ENCODE results near the gene CFLAR. TPM values are rescaled to one million over a fixed set of nuclear protein-coding genes. Genes with fewer than 3 reads are reported as not detected.

The CFLAR gene
- 10 to 100 TPM; 90.4 to 95.0 TPM for total RNA-seq

DNA sequence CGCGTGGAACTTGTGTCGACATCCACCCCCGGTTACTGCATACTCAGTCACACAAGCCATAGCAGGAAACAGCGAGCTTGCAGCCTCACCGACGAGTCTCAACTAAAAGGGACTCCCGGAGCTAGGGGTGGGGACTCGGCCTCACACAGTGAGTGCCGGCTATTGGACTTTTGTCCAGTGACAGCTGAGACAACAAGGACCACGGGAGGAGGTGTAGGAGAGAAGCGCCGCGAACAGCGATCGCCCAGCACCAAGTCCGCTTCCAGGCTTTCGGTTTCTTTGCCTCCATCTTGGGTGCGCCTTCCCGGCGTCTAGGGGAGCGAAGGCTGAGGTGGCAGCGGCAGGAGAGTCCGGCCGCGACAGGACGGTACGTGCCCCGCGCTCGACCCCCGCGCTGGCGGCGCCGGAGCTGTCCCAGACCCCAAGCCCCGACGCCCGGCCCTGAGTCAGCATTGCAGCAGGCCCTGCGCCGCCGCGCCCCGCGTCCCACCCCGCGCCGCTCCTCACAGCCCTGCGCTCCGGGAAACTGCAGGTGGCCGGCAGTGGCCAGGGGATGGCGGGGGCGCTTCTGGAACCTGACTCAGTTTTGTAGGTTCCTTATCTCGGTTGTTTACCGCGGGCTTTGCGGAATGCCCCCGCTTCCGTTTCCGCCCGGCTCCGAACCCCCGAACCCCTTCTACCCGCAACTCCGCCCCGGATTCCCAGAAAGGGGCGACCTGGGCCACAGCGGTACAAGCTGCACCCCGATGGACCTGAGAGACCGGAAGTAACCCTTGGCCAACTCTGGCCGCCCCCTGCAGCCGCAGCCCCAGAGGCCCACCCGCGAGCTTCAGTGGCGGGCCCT is at the start of gene CFLAR:
CFLAR (plus strand) TSS at position 50 of the 844 bp plus-strand sequence. CDS start 13,702 bp downstream, outside the sequence.
- Mint-ChIP-seq H3K9me3 (ENCODE audit: insufficient read depth) (no peaks in the 10 kb centered on the region), H3K27ac (peak within 1 kb of the TSS; percentile 99), H3K4me3 (peak within 1 kb of the TSS; percentile 97), H3K27me3 (ENCODE audit: low read depth) (no peaks in the 10 kb centered on the region), H3K36me3 (ENCODE audit: low read depth) (peaks cover 38% of the 10 kb centered on the region), H3K4me1 (ENCODE audit: low read depth) (peaks cover 37% of the 10 kb centered on the region)
- ATAC-seq (peak; percentile 56), DNase-seq (peak; percentile 90)
- POLR2A ChIA-PET, result interaction anchor here (0.6 to 9.2 kb wide), 26 partner anchors 8 to 336 kb away, joined by 3 to 238 read pairs (median 4); partner anchors contain the start of genes CASP10, CASP8, CLK1 and HYCC2
- CTCF ChIA-PET, result interaction anchor here (0.9 to 7.4 kb wide), 15 partner anchors 9 to 227 kb away, joined by 3 to 83 read pairs (median 9); partner anchors contain the start of genes CASP10, CASP8, NIF3L1 and ORC2

DNA sequence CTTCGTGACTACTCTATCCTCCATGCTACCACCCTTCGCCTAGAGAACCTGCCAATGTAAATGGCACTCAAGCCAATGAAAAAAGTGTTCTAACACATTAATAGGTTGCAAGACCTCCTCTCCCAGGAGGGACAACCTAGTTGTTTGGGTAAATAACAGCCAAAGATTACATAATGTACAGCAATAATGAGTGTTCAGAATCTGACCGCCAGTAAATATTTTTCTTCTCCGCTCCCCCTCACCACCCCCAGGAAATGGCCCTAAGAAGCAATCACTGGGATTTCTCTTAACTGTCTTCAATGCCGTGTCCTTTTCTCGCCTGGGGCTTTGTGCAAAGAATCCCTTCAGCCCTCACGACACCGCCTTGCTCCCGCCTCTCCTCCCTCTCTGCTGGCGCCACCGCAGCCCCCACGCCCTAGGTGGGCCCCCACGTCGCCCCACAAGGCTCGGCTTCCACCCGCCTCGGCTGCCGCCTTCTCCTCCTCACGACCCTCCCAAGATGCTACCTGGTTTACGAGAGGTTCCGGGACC is 45.0 kb upstream of the CFLAR start:
- Mint-ChIP-seq H3K27me3 (ENCODE audit: low read depth) (no peaks in the 10 kb centered on the region), H3K27ac (peak overlapping the region; percentile 88), H3K4me1 (ENCODE audit: low read depth) (peaks cover 45% of the 10 kb centered on the region), H3K36me3 (ENCODE audit: low read depth) (peaks cover 14% of the 10 kb centered on the region), H3K4me3 (peak overlapping the region; percentile 89), H3K9me3 (ENCODE audit: insufficient read depth) (no peaks in the 10 kb centered on the region)
- POLR2A ChIA-PET, result interaction anchor here (0.6 to 5.8 kb wide), 13 partner anchors 46 to 207 kb away, joined by 3 to 70 read pairs (median 4); partner anchors contain the start of genes CFLAR, CLK1, NIF3L1 and ORC2
- ATAC-seq, result peak; percentile 41
- CTCF ChIA-PET, result interaction anchor here (0.9 to 6.7 kb wide), 13 partner anchors 17 to 357 kb away, joined by 3 to 135 read pairs (median 5); partner anchors contain the start of genes CASP10 and ORC2
- DNase-seq, result no peak

DNA sequence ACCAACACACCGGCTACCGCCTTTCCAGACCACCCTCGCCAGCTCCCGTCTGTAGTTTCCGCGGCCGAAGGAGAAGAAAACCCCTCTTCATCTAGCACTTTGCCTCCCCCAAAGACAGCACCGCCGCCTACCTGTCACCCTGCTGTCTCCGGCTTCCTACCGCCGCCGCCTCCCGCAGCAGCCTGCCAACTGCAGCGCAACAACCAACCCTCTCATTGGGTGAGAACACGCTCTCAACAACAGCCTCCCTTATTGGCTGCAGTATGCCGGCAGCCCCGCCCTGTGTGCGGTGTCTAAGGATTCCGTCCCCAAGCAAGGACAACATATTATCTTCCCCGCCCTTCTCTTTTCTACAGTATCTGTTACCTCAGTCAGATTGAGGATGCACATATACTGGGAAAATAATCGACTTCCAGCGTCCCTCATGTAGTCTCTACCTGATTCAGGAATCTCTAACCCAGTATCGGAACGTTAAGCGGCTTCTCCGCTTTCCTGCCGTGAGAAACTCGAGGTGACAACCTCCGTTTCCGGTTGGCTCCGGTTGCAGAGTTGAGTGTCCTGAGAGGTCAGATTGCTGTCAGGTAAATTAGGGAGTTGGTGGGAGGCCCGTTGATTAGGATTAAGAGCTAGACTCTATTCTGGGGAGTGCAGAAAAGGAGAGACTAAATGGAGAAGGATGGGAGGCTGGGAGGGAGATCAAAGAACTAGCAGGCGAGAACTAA is 44.3 kb upstream of the CFLAR start, which contains the start of the genes HYCC2 and NDUFB3:
HYCC2 (minus strand) TSS at position 193 of the 722 bp plus-strand sequence. CDS start 47,662 bp downstream, outside the sequence.
NDUFB3 (plus strand) TSS at position 523 of the 722 bp plus-strand sequence. CDS start 6,882 bp downstream, outside the sequence.
- DNase-seq, result peak; percentile 96
- H3K27ac Mint-ChIP-seq, result peak within 1 kb of the TSS; percentile 88
- ChIA-PET POLR2A (interaction anchor here (0.6 to 5.8 kb wide), 16 partner anchors 11 to 208 kb away, joined by 3 to 70 read pairs (median 4); partner anchors contain the start of genes CFLAR, CLK1, NIF3L1 and ORC2), CTCF (interaction anchor here (0.6 to 6.7 kb wide), 8 partner anchors 60 to 170 kb away, joined by 3 to 135 read pairs (median 10); partner anchors contain the start of gene ORC2)
- H3K4me1 Mint-ChIP-seq (ENCODE audit: low read depth), result peaks cover 46% of the 10 kb centered on the region
- no peaks in the 10 kb centered on the region for H3K9me3 Mint-ChIP-seq (ENCODE audit: insufficient read depth)
- peaks cover 14% of the 10 kb centered on the region for H3K36me3 Mint-ChIP-seq (ENCODE audit: low read depth)
- peak; percentile 97 for ATAC-seq
- H3K27me3 Mint-ChIP-seq (ENCODE audit: low read depth), result no peaks in the 10 kb centered on the region
- peak within 1 kb of the TSS; percentile 89 for H3K4me3 Mint-ChIP-seq

DNA sequence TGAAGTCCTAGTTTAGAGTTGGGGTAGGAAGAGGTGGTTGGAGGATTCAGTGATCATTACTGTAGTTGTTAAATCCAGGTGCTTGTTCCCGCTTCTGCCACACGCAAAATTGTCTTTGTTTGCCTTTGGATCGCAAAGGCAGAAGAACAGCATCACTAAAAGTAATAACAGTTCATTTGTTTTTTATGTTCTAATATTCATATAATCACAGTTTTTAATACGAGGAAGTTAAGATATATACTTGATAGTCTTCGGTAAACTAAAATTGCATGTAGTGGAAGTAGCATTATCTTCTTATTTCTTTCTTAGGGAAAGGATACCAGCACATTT is 43.8 kb upstream of the CFLAR start:
- peak overlapping the region; percentile 88 for H3K27ac Mint-ChIP-seq
- H3K4me1 Mint-ChIP-seq (ENCODE audit: low read depth), result peaks cover 41% of the 10 kb centered on the region
- no peaks in the 10 kb centered on the region for H3K27me3 Mint-ChIP-seq (ENCODE audit: low read depth)
- ATAC-seq (no peak), DNase-seq (no peak)
- peak overlapping the region; percentile 89 for H3K4me3 Mint-ChIP-seq
- no peaks in the 10 kb centered on the region for H3K9me3 Mint-ChIP-seq (ENCODE audit: insufficient read depth)
- POLR2A ChIA-PET, result interaction anchor here (0.6 to 5.8 kb wide), 9 partner anchors 10 to 208 kb away, joined by 3 to 70 read pairs (median 5); partner anchors contain the start of genes CFLAR, CLK1 and ORC2
- CTCF ChIA-PET, result interaction anchor here (0.6 to 6.5 kb wide), 5 partner anchors 105 to 171 kb away, joined by 3 to 101 read pairs (median 9); no protein-coding TSS in a partner anchor
- H3K36me3 Mint-ChIP-seq (ENCODE audit: low read depth), result peaks cover 12% of the 10 kb centered on the region

DNA sequence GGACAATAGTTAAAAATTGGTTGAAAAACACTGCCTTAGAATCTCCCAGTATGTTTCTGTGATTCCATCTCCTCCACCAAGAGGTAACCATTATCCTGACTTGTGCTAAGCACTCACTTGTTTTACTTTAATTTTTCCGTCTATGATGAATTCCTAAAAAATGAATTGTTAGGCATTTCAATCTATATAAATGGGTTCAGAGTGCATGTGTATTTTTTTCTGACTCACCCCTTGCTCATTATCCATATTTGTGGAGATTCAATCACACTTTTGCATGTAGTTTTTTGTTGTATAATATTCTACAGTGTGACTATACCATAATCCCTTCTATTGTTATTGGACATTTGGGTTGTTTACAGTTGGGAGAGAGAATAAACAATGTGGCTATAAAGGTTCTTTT is 42.9 kb upstream of the CFLAR start:
- Mint-ChIP-seq H3K27me3 (ENCODE audit: low read depth) (no peaks in the 10 kb centered on the region), H3K4me1 (ENCODE audit: low read depth) (peaks cover 41% of the 10 kb centered on the region), H3K9me3 (ENCODE audit: insufficient read depth) (no peaks in the 10 kb centered on the region), H3K27ac (peak overlapping the region; percentile 9), H3K4me3 (peak overlapping the region; percentile 68), H3K36me3 (ENCODE audit: low read depth) (peaks cover 12% of the 10 kb centered on the region)
- ATAC-seq, result no peak
- no peak for DNase-seq
- POLR2A ChIA-PET, result interaction anchor here (1.3 to 5.8 kb wide), 4 partner anchors 9 to 183 kb away, joined by 3 to 70 read pairs (median 5); partner anchors contain the start of genes CFLAR and ORC2
- CTCF ChIA-PET, result interaction anchor here (1.1 to 6.5 kb wide), 2 partner anchors 104 to 167 kb away, joined by 3 to 101 read pairs; no protein-coding TSS in a partner anchor

DNA sequence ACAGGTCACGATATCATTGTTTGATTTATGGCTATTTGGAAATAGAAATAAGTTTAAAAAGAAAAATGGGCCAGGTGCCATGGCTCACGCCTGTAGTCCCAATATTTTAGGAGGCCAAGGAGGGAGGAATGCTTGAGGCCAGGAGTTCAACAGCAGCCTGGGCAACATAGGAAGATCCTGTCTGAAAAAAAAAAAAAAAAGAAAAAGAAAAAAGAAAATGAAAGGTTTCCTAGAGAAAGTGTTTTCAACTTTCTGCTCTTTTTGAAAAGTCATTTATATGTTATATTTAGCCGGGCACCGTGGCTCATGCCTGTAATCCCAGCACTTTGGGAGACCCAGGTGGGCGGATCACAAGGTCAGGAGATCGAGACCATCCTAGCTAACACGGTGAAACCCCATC is 41.0 kb upstream of the CFLAR start:
- ChIA-PET POLR2A (interaction anchor here (1.1 to 1.3 kb wide), 2 partner anchors 42 to 158 kb away, joined by 4 to 5 read pairs; no protein-coding TSS in a partner anchor), CTCF (interaction anchor here (1.0 kb wide), 1 partner anchor 108 kb away, joined by 3 read pairs; the partner anchor contains the start of gene CASP10)
- H3K36me3 Mint-ChIP-seq (ENCODE audit: low read depth), result peaks cover 14% of the 10 kb centered on the region
- no peak for ATAC-seq
- H3K27ac Mint-ChIP-seq, result no peak overlapping the region
- no peak overlapping the region for H3K4me3 Mint-ChIP-seq
- DNase-seq, result no peak
- H3K9me3 Mint-ChIP-seq (ENCODE audit: insufficient read depth), result no peaks in the 10 kb centered on the region
- no peaks in the 10 kb centered on the region for H3K27me3 Mint-ChIP-seq (ENCODE audit: low read depth)
- H3K4me1 Mint-ChIP-seq (ENCODE audit: low read depth), result peaks cover 28% of the 10 kb centered on the region

DNA sequence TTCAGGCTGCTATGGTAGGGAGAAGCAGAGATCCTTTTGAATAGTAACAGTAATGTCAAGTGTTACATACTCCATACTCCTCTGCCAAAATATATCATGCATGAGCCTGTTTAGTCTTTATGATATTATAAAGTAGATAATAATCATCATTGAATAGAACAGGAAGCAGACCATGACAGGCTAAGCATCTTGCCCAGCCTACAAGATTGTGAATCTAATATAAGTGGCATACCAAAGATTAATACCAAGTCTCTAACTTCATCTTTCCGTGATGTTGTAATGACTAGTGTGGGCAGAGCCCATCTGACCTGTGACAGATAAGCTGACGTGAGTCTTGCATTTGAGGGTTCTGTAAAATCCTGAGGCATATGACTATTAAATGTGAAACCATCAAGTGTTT is 31.1 kb upstream of the CFLAR start:
- ChIA-PET CTCF (interaction anchor here (1.2 kb wide), 1 partner anchor 16 kb away, joined by 4 read pairs; no protein-coding TSS in a partner anchor), POLR2A (no interaction called here)
- no peaks in the 10 kb centered on the region for H3K9me3 Mint-ChIP-seq (ENCODE audit: insufficient read depth)
- peaks cover 40% of the 10 kb centered on the region for H3K36me3 Mint-ChIP-seq (ENCODE audit: low read depth)
- H3K27me3 Mint-ChIP-seq (ENCODE audit: low read depth), result no peaks in the 10 kb centered on the region
- no peak overlapping the region for H3K4me3 Mint-ChIP-seq
- ATAC-seq (no peak), DNase-seq (no peak)
- H3K27ac Mint-ChIP-seq, result no peak overlapping the region
- H3K4me1 Mint-ChIP-seq (ENCODE audit: low read depth), result no peaks in the 10 kb centered on the region

DNA sequence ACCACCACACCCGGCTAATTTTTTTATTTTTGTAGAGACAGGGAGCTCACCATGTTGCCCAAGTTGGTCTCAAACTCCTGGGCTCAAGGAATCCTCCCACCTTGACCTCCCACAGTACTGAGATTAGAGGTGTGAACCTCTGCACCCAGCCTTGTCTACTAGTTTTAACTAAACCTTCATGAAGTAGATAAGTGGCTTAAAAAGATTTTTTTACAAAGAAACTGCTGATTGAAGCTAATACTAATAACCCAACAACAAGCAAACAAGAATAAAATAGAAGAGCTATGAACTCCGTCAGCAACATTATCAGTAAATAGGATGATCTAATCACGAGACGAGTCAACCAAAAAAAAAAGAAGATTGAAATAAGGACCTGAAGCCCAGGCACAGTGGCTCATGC is 25.4 kb upstream of the CFLAR start:
- H3K27ac Mint-ChIP-seq, result no peak overlapping the region
- ChIA-PET CTCF (interaction anchor here (1.3 to 1.6 kb wide), 2 partner anchors 21 to 68 kb away, joined by 3 to 4 read pairs; no protein-coding TSS in a partner anchor), POLR2A (interaction anchor here (0.6 kb wide), 1 partner anchor 276 kb away, joined by 4 read pairs; no protein-coding TSS in a partner anchor)
- H3K9me3 Mint-ChIP-seq (ENCODE audit: insufficient read depth), result no peaks in the 10 kb centered on the region
- peaks cover 28% of the 10 kb centered on the region for H3K36me3 Mint-ChIP-seq (ENCODE audit: low read depth)
- H3K4me1 Mint-ChIP-seq (ENCODE audit: low read depth), result peaks cover 2% of the 10 kb centered on the region
- ATAC-seq, result no peak
- DNase-seq, result no peak
- no peak overlapping the region for H3K4me3 Mint-ChIP-seq
- no peaks in the 10 kb centered on the region for H3K27me3 Mint-ChIP-seq (ENCODE audit: low read depth)

DNA sequence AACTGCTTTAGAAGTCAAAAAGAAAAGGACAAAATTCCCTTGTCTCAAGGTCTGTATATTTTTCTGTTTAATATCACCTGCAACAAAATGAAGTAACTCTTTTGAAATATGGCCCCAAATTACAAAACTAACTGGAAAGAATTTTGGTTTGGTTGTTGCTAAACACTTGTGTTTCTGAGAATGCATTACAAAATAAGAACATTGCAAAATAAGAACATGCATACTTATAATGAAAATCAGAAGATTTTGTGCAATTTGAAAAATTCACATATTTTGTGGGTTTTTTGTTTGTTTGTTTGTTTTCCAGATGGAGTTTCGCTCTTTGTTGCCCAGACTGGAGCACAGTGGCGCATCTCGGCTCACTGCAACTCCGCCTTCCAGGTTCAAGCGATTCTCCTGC is 22.4 kb upstream of the CFLAR start:
- H3K36me3 Mint-ChIP-seq (ENCODE audit: low read depth), result peaks cover 12% of the 10 kb centered on the region
- H3K4me3 Mint-ChIP-seq, result no peak overlapping the region
- peaks cover 2% of the 10 kb centered on the region for H3K4me1 Mint-ChIP-seq (ENCODE audit: low read depth)
- no peak overlapping the region for H3K27ac Mint-ChIP-seq
- ChIA-PET POLR2A (no interaction called here), CTCF (no interaction called here)
- no peaks in the 10 kb centered on the region for H3K27me3 Mint-ChIP-seq (ENCODE audit: low read depth)
- no peak for ATAC-seq
- DNase-seq, result no peak
- no peaks in the 10 kb centered on the region for H3K9me3 Mint-ChIP-seq (ENCODE audit: insufficient read depth)

DNA sequence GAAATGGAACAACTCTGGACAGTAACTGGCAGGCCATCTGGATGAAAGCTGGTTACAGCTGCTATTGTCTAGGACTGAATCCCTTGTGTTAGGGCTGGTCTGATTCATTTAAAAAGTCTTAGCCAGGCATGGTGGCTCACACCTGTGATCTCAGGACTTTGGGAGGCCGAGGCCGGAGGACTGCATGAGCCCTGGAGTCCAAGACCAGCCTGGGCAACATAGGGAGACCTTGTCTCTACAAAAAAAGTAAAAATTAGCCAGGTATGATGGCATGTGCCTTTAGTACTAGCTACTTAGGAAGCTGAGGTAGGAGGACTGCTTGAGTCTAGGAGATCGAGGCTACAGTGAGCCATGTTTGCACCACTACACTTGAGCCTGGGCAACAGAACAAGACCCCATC is 15.5 kb upstream of the CFLAR start:
- Mint-ChIP-seq H3K9me3 (ENCODE audit: insufficient read depth) (no peaks in the 10 kb centered on the region), H3K4me3 (no peak overlapping the region), H3K27ac (no peak overlapping the region), H3K4me1 (ENCODE audit: low read depth) (no peaks in the 10 kb centered on the region), H3K27me3 (ENCODE audit: low read depth) (no peaks in the 10 kb centered on the region), H3K36me3 (ENCODE audit: low read depth) (no peaks in the 10 kb centered on the region)
- POLR2A ChIA-PET, result interaction anchor here (0.6 kb wide), 1 partner anchor 17 kb away, joined by 5 read pairs; no protein-coding TSS in a partner anchor
- CTCF ChIA-PET, result interaction anchor here (1.4 to 1.5 kb wide), 2 partner anchors 15 to 31 kb away, joined by 4 to 5 read pairs; partner anchors contain the start of gene CFLAR
- ATAC-seq (no peak), DNase-seq (no peak)
